GM12872 (cell line): ENCODE data around the gene MYO7B.

Experiments used
- TF ChIP-seq, protein P1 (sequence below): IDR thresholded peaks from 3 replicates; pipeline ENCODE4 v1.5.1; 2011; ENCODE audit warnings: low read depth, mild to moderate bottlenecking, low read length, moderate library complexity; ENCODE audit not compliant: insufficient read depth

MYO7B gene

DNA sequence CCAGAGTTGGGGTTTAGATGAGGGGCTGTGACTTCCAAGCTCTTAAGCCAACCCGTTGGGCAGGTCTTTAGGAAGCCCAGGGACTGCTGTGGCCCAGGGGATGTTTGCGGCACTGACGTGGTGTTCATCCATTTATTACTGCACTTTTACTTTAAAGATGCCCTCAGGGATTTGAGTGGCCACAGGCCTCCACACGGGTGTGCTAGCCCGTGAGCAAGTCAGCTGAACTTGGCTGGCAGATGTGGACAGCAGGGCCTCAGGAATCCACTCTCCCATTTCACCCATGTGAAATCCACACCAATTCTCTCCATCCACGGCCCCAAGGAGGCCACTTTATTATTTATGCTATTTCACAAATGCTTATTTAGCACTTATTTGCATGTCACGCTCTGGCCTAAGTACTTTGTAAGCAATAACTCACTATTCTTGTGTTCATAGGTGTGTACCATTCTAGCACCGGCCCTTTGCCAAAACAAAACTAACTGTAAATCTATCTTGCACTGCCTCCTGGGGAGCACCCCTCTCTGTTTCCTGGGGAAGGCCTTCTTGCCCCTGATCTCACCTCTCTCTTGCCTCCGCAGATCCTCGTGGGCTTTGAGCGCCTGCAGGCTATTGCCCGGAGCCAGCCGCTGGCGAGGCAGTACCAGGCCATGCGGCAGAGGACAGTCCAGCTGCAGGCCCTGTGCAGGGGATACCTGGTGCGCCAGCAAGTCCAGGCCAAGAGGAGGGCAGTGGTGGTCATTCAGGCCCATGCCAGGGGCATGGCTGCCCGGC is 71.3 kb downstream of the MYO7B start:
- TF ChIP-seq, protein P1, sequence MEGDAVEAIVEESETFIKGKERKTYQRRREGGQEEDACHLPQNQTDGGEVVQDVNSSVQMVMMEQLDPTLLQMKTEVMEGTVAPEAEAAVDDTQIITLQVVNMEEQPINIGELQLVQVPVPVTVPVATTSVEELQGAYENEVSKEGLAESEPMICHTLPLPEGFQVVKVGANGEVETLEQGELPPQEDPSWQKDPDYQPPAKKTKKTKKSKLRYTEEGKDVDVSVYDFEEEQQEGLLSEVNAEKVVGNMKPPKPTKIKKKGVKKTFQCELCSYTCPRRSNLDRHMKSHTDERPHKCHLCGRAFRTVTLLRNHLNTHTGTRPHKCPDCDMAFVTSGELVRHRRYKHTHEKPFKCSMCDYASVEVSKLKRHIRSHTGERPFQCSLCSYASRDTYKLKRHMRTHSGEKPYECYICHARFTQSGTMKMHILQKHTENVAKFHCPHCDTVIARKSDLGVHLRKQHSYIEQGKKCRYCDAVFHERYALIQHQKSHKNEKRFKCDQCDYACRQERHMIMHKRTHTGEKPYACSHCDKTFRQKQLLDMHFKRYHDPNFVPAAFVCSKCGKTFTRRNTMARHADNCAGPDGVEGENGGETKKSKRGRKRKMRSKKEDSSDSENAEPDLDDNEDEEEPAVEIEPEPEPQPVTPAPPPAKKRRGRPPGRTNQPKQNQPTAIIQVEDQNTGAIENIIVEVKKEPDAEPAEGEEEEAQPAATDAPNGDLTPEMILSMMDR, result no peak

DNA sequence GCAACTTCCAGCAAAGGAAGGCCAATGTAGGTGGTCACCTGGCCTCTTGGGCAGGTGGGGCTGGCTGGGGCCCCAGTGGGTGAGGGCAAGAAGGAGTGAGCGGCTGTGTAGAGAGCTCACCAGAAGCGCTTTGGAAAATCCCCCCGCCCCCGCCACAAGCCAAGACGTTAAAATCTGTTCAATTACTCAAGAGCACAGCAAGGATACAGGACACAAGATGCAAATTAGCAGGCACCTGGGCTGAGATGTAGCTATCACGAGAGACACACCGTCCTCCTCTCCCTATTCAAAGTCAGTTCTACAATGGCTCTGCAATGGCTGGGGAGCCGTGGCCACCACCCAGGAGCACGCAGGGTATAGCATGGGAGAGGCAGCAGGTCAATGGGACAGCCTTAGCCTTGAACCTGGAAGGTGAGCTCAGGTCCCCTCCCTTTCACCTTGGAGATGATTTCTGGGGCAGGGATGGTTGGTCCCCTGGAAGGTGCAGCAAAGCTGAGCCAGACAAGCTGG is 72.0 kb downstream of the MYO7B start:
- TF ChIP-seq, protein P1, result no peak

DNA sequence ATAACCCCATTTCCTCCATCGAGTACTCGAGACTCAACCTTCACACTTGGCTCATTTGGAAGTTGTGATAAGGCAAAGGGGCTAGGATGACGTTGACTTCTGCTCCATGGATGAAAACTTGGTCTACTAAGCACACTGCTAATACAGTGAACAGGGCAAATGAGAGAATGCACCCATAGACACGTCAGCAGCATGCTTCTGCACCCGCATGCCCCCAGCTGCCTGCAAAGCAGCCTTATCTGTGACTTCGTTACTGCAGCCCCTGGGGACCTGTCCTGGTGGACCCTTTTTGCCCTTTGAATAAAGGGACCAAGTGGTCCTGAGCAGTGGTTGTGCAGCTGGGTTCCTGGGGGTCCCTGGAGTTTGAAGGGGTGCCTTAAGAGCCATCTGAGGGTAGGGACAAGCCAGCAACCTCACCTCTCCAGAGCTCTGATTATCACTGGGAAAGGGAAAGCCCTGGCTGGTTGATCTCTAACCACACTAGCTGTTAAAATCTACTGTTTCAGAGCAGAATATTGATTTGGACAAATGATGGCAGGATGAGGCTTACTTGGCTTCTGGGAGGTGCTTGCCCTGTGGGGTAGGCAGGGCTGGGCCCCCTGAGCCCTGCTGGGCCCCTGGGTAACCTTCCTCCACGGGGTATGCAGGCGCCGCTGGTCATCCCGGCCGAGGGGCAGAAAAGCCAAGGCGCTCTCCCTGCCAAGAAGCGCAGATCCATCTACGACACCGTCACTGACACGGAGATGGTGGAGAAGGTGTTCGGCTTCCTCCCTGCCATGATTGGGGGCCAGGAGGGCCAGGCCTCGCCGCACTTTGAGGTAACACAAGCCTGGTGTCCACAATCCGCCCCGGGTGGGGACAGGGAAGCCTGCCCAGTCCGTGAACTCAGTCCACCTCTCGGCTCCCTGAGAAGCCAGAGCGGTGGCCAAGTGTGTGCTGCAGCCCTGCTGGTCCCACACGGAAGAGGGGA is 72.9 kb downstream of the MYO7B start:
- TF ChIP-seq, protein P1, result no peak

DNA sequence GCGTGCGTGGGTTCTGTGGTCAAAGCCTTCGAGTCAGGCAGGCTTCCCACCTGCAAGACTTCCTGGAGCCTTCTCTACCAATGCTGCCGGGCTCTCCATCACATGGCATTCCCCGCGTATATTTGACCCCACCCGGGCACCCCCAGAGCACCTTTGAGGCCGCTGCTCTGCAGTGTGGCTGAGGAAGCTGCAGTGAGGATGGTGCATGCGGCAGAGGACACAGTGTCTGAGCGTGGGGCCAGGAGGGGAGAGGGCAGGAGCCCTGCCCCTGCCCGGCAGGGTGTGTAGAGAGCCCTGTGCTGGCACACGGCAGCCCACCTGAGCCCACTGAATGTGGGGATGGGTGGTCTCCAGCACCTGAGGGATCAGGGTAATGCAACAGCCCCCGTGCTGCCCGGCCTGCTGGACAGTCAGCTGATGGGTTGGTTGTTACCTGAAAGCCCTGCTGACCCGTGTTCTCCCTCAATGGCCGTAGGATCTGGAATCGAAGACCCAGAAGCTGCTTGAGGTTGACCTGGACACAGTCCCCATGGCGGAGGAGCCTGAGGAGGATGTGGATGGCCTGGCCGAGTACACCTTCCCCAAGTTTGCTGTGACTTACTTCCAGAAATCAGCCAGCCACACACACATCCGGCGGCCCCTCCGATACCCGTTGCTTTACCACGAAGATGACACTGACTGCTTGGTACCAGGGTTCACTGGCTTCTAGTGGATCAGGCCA is 73.7 kb downstream of the MYO7B start:
- TF ChIP-seq, protein P1, result no peak

DNA sequence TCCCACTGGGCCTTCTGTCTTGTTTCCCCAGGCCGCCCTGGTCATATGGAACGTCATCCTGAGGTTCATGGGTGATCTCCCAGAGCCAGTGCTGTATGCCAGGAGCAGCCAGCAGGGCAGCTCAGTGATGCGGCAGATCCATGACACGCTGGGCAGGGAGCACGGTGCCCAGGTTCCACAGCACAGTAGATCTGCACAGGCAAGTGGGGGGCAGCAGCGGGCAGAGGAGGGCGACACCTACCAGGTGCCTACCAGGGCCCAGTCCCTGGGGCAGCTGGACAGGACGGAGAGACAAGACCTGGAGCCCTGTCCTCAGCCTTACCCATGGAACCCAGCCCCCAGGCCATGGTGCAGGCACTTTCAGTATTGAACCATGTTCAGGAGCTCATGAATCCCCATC is 74.3 kb downstream of the MYO7B start:
- TF ChIP-seq, protein P1, result no peak

DNA sequence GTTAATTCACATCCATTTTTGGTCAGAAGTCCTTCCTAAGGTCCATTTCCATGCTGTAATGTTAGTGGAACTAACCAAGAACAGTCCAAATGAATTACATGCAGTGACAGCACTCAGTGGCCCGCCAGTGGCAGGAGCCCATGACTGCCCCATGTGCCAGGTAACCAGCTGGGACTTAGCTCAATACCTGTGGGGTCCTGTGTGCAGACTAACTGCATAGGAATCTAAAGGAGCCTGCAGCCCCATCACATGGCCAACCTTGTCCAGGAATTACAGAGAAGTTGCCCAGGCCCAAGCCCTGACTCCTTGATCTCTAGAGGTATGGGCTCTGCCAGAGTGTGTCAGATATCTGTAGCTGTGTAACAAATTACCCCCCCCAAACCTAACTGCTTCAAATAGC is 75.1 kb downstream of the MYO7B start:
- TF ChIP-seq, protein P1, result no peak
